SK-N-SH treated with all-trans-retinoic acid at 6 μM for 48 hours (cell line): ENCODE results near the gene SDC3.

Source experiments
- BACH2 ChIP-seq: fragments of 250-450 bp; sonication (Bioruptor Pico); IDR thresholded peaks from 2 replicates; pipeline ENCODE4 v1.9.0; 2021; ENCODE audit warnings: mild to moderate bottlenecking, borderline replicate concordance
- OSR1 ChIP-seq: fragments of 250-450 bp; sonication (Bioruptor Pico); IDR thresholded peaks from 2 replicates; pipeline ENCODE4 v1.8.0; 2022; ENCODE audit warnings: moderate library complexity, mild to moderate bottlenecking, inconsistent platforms
- ZNF565 ChIP-seq: fragments of 450-650 bp; formaldehyde crosslinking; conservative IDR thresholded peaks from 2 replicates; pipeline ENCODE4 v1.5.0; 2020; ENCODE audit warnings: low read depth, mild to moderate bottlenecking, moderate library complexity
- TF ChIP-seq, protein P1 (sequence below): fragments of 250-450 bp; sonication (Bioruptor Pico); IDR thresholded peaks from 2 replicates; pipeline ENCODE4 v1.8.0; 2020; ENCODE audit warnings: mild to moderate bottlenecking, moderate library complexity, borderline replicate concordance
- TF ChIP-seq, protein P2 (sequence below): fragments of 250-450 bp; sonication (Bioruptor Pico); IDR thresholded peaks from 2 replicates; pipeline ENCODE4 v1.8.0; 2021; ENCODE audit warnings: low read depth, mild to moderate bottlenecking, moderate library complexity, borderline replicate concordance

DNA sequence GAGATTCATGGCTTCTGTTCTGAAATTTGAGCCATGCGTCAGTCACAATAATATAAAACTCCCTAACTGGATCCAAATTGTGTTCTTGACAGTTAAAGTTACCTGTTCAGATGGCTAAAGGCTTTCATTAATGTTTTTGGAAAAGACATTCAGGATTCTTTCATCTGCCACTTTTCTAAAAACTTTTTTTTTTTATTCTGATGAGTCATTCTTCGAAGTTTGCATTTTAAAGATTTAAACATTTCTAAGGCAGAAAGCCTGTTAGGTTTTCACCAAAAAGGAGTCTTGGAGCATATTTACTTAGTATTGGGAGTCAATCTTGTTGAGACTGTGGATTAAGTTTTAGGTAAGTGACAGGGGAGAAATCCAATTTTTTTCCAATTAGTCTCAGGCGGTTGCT lies 18.9 kb upstream of the SDC3 start:
- TF ChIP-seq BACH2 (CRISPR knock-in tag), result no peak
- TF ChIP-seq OSR1, result no peak
- no peak for TF ChIP-seq ZNF565 (CRISPR knock-in tag)
- TF ChIP-seq, protein P1, sequence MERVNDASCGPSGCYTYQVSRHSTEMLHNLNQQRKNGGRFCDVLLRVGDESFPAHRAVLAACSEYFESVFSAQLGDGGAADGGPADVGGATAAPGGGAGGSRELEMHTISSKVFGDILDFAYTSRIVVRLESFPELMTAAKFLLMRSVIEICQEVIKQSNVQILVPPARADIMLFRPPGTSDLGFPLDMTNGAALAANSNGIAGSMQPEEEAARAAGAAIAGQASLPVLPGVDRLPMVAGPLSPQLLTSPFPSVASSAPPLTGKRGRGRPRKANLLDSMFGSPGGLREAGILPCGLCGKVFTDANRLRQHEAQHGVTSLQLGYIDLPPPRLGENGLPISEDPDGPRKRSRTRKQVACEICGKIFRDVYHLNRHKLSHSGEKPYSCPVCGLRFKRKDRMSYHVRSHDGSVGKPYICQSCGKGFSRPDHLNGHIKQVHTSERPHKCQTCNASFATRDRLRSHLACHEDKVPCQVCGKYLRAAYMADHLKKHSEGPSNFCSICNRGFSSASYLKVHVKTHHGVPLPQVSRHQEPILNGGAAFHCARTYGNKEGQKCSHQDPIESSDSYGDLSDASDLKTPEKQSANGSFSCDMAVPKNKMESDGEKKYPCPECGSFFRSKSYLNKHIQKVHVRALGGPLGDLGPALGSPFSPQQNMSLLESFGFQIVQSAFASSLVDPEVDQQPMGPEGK (CRISPR knock-in tag), result no peak
- TF ChIP-seq, protein P2, sequence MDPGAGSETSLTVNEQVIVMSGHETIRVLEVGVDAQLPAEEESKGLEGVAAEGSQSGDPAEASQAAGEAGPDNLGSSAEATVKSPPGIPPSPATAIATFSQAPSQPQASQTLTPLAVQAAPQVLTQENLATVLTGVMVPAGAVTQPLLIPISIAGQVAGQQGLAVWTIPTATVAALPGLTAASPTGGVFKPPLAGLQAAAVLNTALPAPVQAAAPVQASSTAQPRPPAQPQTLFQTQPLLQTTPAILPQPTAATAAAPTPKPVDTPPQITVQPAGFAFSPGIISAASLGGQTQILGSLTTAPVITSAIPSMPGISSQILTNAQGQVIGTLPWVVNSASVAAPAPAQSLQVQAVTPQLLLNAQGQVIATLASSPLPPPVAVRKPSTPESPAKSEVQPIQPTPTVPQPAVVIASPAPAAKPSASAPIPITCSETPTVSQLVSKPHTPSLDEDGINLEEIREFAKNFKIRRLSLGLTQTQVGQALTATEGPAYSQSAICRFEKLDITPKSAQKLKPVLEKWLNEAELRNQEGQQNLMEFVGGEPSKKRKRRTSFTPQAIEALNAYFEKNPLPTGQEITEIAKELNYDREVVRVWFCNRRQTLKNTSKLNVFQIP (CRISPR knock-in tag), result no peak
